GM18873 (cell line): ENCODE measurements around the gene TDRD7.

Source experiments
- ATAC-seq: cut with Tn5 transposase; IDR thresholded peaks from one replicate; pipeline ENCODE4 v1.9.1; 2021; ENCODE audit warnings: mild to moderate bottlenecking, moderate library complexity, moderate number of reproducible peaks; ENCODE audit not compliant: unreplicated experiment, low FRiP score

The TDRD7 gene

DNA sequence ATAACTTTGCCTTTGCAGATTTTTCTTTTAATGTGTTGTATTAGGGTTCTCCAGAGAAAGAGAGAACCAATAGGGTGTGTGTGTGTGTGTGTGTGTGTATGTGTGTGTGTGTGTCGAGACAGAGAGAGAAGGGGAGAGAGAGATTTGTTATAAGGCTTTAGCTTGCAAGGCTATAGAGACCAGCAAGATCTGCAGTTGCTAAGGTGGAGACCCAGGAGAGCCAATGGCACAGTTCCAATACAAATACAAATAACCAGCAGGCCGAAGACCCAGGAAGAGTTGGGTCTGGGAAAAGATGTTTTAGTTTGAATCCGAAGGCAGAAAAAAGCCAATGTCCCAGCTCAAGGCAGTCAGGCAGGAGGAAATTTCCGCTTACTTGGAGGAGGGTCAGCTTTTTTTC lies 112.5 kb downstream of the TDRD7 start:
- ATAC-seq = no peak

DNA sequence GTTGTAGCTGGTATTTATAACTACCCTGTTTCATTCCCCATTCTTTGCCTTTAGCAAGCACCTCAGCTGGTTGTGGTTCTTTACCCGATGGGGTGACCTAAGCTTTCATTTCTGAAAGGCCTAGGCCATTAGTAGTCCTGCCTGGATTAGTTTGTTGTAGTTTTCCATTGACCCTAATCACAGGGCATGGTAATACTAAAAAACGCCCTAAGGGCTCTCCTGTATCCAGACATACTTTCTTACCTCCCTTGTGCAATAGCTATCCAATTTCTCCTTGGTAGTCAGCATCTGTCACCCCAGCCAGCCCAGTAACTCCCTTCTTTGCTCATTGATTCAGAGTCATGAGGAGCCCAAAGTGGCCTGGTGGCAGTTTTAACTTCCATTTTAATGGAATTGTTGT lies 113.6 kb downstream of the TDRD7 start:
- no peak for ATAC-seq

DNA sequence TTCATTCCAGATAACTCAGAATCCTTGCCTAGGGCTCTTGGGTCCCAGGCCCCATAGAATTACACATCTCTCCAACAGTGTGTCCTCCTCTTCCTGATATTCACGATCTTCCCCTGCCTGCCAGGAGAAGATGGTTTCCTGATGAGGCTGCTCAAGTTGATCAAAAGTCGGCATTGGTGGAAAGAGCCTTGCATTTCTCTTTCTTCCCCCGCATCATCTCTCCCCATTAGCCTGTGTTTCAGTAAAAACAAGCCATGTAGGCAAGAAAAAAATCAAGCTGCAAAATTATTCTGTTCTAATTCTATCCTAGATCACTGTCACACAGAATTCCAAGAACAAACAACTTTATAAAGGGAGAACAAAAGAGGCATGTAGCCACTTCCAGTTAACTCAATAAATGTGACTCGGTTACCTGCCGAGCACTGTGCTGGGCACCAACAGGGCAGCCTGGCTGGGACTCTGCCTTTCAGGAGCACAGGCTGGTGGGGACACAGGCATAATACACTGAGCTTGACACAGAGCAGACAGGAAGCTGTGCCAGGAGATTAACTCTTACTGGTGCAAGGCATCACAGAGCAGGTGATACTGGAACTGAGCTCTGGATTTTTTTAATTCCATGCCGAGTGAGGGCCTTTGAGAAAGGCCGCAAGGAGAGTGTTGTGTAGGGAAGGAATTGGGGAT lies 115.1 kb downstream of the TDRD7 start:
- no peak for ATAC-seq

DNA sequence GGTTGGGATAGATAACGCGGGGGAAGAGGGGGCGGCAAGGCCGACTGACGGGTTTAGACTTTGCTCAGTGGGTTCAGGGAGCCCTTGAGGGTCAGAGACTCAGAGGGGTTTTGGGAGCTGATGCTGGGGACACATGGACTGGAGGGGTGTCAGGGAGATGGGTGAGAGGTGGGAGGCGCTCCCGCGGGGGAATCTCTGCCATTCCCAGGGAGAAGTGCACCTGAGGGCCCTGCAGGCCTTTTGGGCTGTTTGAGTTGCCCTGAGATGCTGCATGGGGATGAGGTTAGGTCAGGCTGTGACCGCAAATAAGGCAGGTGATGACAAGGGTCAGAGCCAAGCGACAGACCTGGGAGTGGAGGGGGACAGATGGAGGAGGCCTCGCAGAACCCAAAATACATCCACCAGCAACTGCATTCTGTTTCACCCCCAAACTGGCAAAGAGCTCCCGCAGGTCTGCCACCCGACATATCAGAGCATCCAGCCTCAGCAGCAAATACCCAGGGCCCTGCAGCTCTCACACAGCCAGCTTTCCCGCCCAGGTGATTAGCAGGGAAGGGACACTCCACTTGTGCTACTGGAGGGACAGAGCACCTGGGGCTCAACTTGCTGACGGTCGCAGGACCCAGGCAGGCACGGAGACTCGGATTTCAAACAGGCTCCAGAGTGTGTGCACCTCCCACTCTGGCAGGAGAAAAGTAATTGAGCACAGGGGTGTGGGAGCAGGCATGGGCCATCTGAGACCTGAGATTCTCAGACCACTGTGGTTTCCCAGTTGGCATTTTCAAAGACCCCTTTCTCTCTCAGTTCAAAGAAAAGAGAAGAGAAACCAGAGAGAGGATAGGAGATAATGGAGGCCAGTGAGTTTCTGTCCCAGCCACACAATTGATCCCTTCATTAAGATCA lies 116.0 kb downstream of the TDRD7 start:
- ATAC-seq = no peak

GRCh38 chr9:97528529-97529230 lies 116.8 kb downstream of the TDRD7 start:
- ATAC-seq = no peak

- peak; percentile 92 for ATAC-seq
These were observed 117.6 kb downstream of the TDRD7 start for GRCh38 chr9:97529363-97530076.

DNA sequence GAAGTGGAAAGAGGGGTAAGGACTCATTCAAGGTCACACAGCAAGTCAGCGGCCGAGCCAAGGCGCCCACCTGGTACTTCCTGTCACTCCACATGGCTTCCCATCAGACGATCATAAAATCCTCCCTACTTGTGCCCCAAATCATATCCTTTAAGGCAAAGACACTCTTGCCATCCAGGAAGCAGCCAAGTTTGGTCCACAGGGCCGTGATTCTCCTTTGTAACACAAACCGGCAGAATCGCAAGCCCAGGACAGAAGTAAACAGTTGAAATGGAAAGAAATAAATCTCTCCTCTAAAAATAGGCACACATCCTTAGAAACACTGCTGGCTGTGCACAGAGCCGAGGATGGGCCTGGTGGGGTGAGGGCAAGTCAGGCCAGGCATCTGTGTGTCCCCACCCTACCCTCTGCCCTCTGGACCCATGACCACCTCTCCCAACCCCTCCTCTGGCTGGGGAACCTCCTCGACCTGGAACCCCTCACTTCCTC lies 120.0 kb downstream of the TDRD7 start:
- no peak for ATAC-seq

DNA sequence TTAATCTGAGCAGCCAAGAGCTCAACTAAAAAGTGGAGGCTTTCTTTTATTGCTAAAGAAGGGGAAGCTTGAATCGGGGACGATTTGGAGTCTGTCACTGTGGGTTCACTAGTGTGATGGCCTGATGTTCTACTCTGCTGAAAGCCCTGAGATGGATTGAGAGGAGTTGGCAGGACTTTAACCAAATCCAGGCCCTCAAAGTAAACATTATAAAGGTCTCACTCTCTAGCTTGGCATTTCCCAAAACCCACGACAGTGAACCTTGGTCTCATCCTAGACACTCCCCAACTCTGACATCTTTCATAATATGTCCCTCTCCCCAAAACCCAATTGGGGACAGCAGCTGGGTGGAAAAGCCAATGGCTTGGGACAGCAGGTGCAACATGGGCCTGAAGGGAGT lies 122.3 kb downstream of the TDRD7 start:
- ATAC-seq = no peak

DNA sequence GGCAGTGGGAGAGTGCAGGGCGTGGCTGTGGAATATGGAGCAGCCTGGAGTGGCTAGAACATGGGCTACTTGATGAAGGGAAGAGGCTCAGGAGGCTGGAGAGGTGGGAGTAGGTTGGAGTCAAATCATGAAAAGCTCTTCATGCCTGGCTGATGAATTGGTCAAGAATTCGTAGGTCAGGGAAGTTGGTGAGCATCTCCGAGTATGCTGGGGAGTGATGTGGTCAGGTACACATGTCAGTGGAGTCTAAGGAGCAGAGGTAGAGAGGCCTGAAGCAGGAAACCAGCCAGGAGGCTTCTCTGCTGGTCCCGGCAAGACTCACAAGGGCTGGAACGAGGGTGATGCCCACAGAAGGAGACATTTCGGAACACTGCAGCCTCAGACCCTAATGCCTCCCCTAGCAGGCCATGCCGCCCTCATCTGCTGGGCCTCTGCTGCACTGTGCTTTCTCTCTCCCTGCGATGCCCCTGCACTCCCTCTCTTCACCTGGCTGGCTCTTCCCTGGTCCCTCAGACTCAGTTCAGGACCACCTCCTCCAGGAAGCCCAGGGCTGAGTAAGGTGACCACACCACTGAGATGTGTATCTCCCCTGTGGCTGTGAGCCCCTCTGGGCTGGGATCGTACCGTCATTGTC lies 123.2 kb downstream of the TDRD7 start:
- no peak for ATAC-seq

DNA sequence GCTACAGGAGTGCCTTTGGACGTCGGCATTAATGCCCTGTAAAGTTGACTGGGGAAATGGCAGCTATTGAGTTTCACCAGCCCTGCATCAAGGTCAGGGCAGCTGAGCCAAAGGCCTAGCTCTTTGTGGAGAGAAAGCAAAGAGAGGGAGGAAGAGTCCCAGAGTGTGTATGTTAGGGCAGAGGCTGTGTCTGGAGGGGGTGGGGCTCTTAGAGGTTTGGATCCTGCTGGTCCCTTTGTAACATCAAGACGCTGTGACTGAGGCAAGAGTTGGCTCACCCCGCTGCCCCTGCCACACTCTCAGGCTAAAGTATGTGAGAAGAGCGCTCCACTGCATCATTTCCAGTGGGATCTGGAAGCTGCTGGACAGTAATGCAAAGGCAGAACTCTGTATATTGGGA lies 123.9 kb downstream of the TDRD7 start:
- no peak for ATAC-seq

- ATAC-seq = no peak
These were observed 124.6 kb downstream of the TDRD7 start for GRCh38 chr9:97536480-97536879.

- no peak for ATAC-seq
These were observed 131.7 kb downstream of the TDRD7 start for GRCh38 chr9:97543561-97543960.

DNA sequence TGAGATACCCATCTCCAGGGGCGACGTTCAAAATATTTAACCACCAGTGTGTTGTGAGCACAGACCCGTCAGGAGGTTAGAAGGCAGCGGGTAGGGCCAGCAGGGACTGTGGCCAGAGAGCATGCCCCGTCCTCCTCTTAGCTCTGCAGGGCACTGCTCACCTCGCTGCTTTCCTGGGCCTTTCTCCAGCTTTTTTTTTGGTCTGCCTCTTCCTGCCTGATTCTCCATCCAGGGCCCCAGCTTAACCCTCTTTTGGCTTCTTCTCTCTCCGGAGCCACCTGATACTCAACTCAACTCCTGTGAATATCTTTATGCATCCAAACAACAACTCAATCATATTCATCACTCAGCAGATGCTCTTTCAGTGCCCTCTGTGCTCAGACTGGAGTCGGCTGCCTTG lies 133.6 kb downstream of the TDRD7 start:
- no peak for ATAC-seq
